IPS-18c (cell line): ENCODE results near the gene FXYD4.

Experiments used
- H3K4me3 ChIP-seq: 2 replicates; pipeline ENCODE4 v1.7.0; 2013; ENCODE audit warnings: low read depth, mild to moderate bottlenecking, low read length, moderate library complexity; ENCODE audit not compliant: insufficient read depth
- H3K9me3 ChIP-seq: one replicate; pipeline ENCODE4 v1.6.1; 2013; ENCODE audit warnings: mild to moderate bottlenecking, low read length, moderate library complexity; ENCODE audit not compliant: control insufficient read depth, insufficient read depth

The FXYD4 gene

DNA sequence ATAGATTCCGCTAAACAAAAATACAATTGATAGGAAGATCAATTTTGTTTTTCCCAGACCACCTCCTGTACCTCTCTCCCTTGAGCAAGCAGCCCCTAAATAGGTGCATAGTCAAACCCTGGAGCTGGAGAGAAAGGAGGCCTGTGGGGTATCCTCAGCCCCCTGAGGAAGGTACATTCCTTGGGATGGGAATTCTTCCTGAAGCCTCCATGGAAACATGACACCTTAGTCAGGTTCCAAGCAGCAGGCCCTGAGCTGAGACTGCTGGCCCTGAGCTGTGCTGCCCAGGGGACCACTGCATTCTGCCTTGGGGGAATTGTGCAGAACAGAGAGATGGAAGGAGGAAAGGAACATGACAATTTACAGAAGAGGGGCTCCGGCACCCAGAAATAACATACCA, 30.2 kb downstream of the FXYD4 start:
- Histone ChIP-seq H3K9me3 (no peaks in the 10 kb centered on the region), H3K4me3 (no peak overlapping the region)

DNA sequence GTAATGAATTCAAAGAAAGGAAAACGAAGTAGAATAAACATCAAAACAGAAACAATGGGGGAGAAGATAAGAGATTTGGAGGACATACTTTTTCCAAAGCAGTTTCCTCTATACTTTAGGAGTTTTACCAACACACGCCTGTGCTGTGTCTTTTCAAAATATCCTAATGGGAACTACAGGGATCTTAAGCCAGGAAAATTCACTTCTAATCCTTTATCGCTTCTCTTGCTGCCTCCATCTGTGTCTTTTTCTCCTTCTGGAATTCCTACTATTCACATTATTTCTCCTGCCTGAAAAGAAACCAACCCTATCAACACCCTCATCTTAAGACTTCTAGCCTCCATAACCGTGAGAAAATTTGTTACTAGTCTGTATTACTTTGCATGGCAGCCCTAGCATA, 30.7 kb downstream of the FXYD4 start:
- no peak overlapping the region for H3K4me3 ChIP-seq
- no peaks in the 10 kb centered on the region for H3K9me3 ChIP-seq

DNA sequence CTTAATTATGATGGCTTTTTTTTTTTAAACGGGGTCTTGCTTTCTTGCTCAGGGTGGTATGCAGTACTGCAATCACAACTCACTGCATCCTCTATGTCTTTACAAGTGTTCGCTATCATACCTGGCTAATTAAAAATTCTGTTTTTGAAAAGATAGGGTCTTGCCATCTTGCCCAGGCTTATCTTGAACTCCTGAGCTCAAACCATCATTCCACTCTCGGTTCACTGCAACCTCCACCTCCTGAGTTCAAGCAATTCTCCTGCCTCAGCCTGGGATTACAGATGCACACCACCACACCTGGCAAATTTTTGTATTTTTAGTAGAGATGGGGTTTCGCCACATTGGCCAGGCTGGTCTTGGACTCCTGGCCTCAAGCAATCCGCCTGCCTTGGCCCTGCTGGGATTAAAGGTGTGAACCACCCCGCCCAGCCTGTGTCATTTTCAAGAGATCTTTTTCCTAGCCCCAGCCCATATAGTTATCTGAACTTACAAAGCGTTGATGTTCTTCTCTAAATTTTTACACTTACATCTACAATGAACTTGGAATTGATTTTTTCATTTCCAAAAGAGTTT, 31.5 kb downstream of the FXYD4 start:
- Histone ChIP-seq H3K4me3 (no peak overlapping the region), H3K9me3 (peaks cover 2% of the 10 kb centered on the region)

DNA sequence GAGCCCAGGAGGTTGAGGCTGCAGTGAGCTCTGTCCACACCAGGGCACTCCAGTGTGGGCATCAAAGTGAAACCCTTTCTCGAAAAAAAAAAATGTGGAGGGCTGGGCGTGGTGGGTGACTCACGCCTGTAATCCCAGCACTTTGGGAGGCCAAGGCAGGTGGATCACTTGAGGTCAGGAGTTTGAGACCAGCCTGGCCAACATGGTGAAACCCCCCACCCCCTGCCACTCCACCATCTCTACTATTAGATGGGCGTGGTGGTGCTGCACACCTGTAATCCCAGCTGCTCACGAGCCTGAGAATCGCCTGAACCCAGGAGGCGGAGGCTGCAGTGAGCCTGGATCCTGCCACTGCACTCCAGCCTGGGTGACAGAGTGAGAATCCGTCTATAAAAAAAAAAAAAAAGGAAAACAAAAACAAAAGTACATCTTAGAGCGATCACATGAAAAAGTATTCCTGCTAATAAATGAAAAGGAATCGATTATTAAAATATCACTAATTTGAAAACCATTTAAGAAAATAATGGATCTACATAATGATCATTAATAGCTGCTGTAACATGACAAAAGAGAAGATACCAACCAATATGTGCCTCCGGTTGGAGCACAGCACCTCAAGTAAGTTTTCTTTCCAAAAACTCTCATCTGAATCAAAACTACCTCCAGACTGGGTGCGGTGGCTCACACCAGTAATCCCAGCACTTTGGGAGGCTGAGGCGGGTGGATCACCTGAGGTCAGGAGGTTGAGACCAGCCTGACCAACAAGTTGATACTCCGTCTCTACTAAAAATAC, 32.7 kb downstream of the FXYD4 start:
- peaks cover 2% of the 10 kb centered on the region for H3K9me3 ChIP-seq
- H3K4me3 ChIP-seq = no peak overlapping the region

DNA sequence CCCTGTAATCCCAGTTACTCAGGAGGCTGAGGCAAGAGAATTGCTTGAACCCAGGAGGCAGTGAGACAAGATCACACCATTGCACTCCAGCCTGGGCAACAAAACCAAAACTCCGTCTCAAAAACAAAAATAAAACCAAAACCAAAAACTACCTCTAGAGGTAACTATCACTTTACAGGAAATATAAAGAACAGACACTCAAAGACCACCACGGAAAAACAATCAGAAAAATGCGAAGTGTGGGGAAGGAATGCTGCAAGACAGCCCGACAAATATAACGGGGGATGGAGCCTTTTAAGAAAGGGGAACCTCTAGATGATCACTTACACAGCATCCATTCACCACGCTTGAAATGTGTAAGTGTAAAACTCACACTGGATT, 33.3 kb downstream of the FXYD4 start:
- peaks cover 2% of the 10 kb centered on the region for H3K9me3 ChIP-seq
- no peak overlapping the region for H3K4me3 ChIP-seq

DNA sequence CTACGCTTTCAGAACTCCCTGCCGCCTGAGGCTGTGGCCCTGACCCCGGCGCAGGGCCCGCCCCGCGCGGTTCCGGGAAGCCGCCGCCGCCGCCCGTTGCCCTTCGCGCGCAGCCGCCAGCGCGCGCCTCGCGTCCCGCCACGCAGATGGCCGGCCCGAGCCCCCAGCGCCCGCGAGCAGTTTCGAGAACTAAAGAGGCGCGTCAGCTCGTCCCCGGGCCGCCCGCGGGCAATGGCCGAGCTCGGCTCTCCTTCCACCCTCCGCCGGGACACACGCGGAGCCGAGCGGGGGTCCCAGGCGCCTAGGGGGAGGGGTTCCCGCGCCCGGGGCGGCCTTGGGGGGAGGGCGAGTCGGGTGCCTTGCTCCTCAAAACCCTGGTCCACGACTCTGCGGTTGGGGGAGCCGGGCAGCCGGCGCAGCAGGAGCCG, 35.7 kb downstream of the FXYD4 start:
- Histone ChIP-seq H3K4me3 (peak overlapping the region; percentile 91), H3K9me3 (peaks cover 2% of the 10 kb centered on the region)

DNA sequence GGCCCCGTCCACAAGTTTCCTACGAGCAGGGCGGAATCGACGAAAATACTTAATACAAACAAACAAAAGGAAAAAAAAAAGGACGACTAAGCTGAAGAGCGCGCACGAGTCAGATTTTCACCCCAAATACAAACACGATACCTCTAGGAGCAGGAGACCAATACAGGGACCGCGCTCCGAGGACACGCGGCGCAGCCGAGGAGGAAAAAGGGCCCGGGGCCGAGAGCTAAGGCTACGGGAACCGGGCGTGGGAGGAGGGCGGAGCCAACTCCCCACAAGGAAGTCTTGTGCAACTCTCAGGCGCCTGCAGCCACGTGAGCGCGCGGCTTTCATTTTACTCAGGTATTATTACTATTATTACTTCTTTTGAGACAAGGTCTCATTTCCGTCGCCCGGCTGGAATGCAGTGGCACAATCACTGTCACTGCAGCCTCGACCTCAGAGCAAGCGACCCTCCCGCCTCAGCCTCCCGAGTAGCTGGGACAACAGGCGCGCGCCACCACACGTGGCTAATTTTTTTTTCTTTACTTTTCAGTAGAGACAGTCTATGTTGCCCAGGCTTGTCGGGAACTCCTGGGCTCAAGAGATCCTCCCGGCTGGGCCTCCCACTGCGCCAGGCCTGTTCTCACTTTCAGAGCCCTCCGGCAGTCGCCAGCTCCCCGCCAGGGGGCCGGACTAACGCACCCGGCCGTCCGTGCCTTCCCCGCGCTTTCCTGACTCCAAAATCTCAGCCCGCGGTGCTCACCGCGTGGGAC, 36.3 kb downstream of the FXYD4 start:
- peaks cover 2% of the 10 kb centered on the region for H3K9me3 ChIP-seq

DNA sequence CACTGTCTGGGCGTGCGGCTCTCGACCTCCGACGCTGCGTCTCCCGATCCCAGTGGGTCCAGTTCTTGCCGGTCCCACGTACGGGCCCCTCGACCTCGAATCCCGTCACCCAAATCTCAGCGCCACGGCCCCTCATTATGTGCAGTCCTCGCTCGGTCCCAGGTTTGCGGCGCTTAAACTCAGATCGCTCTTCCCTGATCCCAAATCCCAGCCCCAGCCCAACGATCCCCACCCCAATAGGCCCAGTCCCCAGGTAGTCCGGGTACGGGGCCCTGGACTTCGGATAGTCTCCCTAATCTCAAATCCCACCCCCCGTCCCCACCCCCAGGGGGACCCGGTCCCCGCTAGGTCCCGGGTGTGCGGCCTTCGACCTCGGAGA, 36.9 kb downstream of the FXYD4 start:
- H3K9me3 ChIP-seq = peaks cover 2% of the 10 kb centered on the region
- H3K4me3 ChIP-seq = peak overlapping the region; percentile 91

More for the DNA sequence above, 36.3 kb downstream of the FXYD4 start:
- H3K4me3 ChIP-seq = peak overlapping the region; percentile 91

DNA sequence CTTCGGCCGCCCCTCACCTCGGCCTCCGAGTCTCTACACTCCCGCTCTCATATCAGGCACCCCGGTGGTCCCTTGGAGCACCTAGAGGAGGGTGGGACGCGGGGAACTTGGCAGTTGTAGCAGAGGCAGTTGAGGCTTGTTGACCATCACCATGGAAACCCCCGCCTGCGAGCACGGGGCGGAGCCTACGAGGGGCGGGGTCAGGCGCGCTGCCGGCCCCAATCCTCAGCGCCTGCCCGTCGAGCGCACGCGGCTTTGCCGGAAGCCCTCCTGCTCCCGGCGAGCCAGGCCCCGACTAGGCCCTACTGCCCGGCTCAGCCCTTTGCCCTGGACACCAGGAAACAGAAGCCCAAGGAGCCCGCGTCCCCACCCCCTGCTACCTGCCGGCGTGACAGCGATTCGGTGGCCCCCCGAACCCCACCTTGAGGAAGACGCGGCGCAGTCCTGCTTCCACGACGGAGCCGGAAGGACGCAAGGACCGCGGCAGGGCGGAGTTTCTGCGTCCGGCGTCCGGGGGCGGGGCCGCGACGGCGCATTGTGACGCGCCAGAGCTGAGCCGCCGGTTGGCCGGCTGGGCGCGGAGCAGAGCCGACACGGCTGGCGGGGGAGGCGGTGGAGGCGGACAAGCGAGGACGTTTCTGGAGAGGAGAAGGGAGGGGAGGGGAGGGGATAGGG, 37.4 kb downstream of the FXYD4 start, which contains the start of gene HNRNPF:
Gene HNRNPF (minus strand): TSS at position 477 of the 675 bp plus-strand sequence. CDS start 21,302 bp downstream, outside the sequence.
- peak within 1 kb of the TSS; percentile 91 for H3K4me3 ChIP-seq
- H3K9me3 ChIP-seq = peaks cover 2% of the 10 kb centered on the region

DNA sequence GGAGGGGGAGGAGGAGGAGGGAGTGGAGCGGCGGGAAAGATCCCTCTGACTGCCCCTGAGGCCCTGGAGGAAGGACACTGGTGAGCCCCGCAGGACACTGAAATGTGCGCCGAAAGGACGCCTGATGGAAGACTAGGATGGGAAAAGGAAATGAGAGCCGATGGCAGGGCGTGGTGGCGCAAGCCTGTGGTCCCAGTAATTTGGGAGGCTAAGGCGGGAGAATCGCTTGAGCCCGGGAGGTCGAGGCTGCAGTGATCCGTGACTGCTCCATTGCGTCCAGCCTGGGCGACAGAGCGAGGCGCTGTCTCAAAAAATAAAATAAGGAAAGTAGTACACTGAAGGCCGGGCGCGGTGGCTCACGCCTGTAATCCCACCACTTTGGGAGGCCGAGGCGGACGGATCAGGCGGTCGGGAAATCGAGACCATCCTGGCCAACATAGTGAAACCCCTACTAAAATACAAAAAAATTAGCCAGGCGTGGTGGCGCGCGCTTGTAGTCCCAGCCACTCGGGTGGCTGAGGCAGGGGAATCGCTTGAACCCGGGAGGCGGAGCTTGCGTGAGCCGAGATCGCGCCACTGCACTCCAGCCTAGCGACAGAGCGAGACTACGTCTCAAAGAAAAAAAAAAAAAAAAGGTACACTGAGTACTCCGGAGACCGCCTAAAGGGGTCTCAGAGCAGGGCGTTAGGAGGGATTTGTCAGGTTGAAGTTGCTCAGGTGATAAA, 38.1 kb downstream of the FXYD4 start:
- peak overlapping the region; percentile 52 for H3K4me3 ChIP-seq
- H3K9me3 ChIP-seq = peaks cover 2% of the 10 kb centered on the region

DNA sequence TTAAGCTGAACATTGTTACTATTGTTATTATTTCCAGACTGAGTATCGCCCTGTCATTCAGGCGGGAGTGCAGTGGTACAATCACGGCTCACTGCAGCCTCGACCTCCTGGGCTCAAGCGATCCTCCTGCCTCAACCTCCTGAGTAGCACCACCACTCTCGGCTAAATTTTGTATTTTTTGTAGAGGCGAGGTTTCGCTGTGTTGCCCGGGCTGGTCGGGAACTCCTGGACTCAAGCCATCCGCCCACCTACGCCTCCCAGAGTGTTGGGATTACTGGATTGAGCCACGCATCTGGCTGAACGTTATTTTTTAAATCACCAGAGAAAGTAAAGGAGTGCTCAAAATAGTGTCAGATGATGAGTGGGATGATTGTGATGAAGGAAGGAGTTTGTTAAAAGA, 38.9 kb downstream of the FXYD4 start:
- H3K9me3 ChIP-seq = peaks cover 2% of the 10 kb centered on the region
- H3K4me3 ChIP-seq = no peak overlapping the region

DNA sequence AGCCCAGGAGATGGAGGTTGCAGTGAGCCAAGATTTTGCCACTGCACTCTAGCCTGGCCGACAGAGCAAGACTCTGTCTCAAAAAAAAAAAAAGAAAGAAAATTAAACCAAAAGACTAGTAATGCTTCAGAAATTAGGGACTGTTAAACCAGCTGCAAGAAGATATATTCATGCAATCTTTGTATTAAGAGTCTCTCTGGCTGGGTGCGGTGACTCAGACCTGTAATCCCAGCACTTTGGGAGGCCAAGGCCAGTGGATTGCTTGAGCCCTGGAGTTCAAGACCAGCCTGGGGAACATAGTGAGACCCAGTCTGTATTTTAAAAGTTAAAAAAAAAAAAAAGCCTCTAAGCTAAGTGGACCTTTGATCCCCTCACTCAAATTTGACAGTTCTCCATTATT, 40.1 kb downstream of the FXYD4 start:
- Histone ChIP-seq H3K4me3 (no peak overlapping the region), H3K9me3 (peaks cover 5% of the 10 kb centered on the region)

DNA sequence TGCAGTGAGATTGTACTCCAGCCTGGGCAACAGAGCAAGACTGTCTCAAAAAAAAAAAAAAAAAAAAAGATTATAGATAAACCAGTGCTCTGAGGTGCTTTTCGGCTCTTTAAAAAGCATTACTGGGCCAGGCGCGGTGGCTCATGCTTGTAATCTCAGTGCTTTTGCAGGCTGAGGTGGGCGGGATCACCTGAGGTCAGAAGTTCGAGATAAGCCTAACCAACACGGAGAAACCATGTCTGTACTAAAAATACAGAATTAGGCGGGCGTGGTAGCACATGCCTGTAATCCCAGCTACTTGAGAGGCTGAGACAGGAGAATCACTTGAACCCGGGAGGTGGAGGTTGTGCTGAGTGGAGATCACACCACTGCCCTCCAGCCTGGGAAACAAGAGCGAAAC, 44.1 kb downstream of the FXYD4 start:
- Histone ChIP-seq H3K4me3 (no peak overlapping the region), H3K9me3 (peaks cover 3% of the 10 kb centered on the region)

DNA sequence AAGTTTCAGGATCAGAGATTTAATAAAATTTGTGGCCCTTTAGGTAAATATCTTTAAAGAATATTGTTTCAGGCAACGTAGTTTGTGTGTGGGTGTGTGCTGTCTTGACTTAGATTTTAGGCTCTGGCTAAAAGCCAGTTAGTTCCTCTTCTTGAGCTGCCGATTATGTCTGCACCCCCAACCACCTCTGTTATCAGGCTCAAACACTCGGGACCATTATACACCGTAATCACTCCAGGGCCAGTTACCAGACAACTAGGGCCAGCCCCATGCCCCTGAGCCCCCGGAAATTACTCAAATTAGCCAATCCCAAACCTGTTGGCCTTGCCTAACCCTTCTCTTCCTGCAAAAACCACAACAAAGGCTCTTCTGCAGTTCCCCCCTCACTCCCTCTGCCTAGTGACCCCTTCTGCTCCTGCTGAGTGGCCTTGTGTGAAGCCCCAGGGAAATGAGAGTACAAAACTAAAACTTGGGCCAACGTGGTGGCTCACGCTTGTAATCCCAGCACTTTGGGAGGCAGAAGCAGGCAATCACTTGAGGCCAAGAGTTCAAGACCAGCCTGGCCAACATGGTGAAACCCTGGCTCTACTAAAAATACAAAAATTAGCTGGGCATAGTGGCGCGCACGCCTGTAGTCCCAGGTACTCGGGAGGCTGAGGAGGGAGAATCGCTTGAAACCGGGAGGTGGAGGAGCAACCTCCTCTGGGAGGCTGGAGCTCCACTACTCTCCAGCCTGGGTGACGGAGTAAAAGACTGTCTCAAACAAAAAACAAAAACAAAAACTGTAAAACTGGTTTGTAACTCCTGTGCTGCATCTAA, 46.7 kb downstream of the FXYD4 start:
- Histone ChIP-seq H3K9me3 (peaks cover 5% of the 10 kb centered on the region), H3K4me3 (no peak overlapping the region)

DNA sequence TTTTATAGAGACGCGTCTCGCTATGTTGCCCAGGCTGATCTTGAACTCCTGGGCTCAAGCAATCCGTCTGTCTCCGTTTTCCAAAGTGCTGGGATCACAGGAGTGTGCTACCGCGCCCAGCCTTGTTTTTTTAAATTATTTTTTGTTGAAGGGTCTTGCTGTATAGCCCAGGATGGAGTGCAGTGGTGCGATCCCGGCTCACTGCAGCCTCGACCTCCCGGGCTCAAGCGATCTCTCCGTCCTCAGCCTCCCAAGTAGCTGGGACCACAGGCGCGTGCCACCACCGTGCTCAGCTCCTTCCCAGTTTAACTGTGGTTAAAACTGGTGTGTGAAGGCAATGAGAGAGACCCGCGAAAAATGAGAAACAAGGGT, 48.5 kb downstream of the FXYD4 start:
- H3K4me3 ChIP-seq = no peak overlapping the region
- peaks cover 7% of the 10 kb centered on the region for H3K9me3 ChIP-seq
